H7 (cell line): ENCODE data around the gene HS1BP3. TPM values are rescaled to one million over a fixed set of nuclear protein-coding genes. Genes with fewer than 3 reads are reported as not detected.

Source experiments
- DNase-seq: peaks from one replicate; pipeline ENCODE4 v3.0.0; 2012
- H3K27me3 ChIP-seq: 2 replicates; pipeline ENCODE4 v1.6.0; 2011; ENCODE audit warnings: mild to moderate bottlenecking, low read length; ENCODE audit not compliant: control insufficient read depth, insufficient read depth
- H3K36me3 ChIP-seq: replicated peaks from 2 replicates; pipeline ENCODE4 v1.5.1; 2011; ENCODE audit warnings: low read length; ENCODE audit not compliant: control insufficient read depth, insufficient read depth
- H3K4me3 ChIP-seq: 2 replicates; pipeline ENCODE4 v1.5.1; 2011; ENCODE audit warnings: low read depth, mild to moderate bottlenecking, control low read depth, low read length, moderate library complexity; ENCODE audit not compliant: insufficient read depth
- total RNA-seq: library from RNA; depleted of rRNA; stranded (reverse); fragments of >200 nt; shearing (Covaris generic); gene quantifications from 2 replicates; pipeline ENCODE4 v1.2.3, GENCODE V29; 2014

HS1BP3 gene
- total RNA-seq, 1 experiment from 2014 or later, result 30.2 TPM

GRCh38 chr2:20584399-20585358, 66.2 kb downstream of the HS1BP3 start:
- no peak overlapping the region for H3K4me3 ChIP-seq
- DNase-seq, result peak; percentile 89
- no peaks in the 10 kb centered on the region for H3K27me3 ChIP-seq
- no peaks in the 10 kb centered on the region for H3K36me3 ChIP-seq

GRCh38 chr2:20584045-20584398, 66.9 kb downstream of the HS1BP3 start:
- Histone ChIP-seq H3K27me3 (no peaks in the 10 kb centered on the region), H3K36me3 (no peaks in the 10 kb centered on the region), H3K4me3 (no peak overlapping the region)
- no peak for DNase-seq

GRCh38 chr2:20583425-20583881, 67.4 kb downstream of the HS1BP3 start:
- no peaks in the 10 kb centered on the region for H3K27me3 ChIP-seq
- DNase-seq, result no peak
- no peaks in the 10 kb centered on the region for H3K36me3 ChIP-seq
- H3K4me3 ChIP-seq, result no peak overlapping the region

- no peak for DNase-seq
- no peak overlapping the region for H3K4me3 ChIP-seq
- H3K36me3 ChIP-seq, result no peaks in the 10 kb centered on the region
- H3K27me3 ChIP-seq, result no peaks in the 10 kb centered on the region
Observed at GRCh38 chr2:20582600-20583221, 68.2 kb downstream of the HS1BP3 start.

GRCh38 chr2:20580690-20581437, 70.0 kb downstream of the HS1BP3 start:
- H3K4me3 ChIP-seq, result no peak overlapping the region
- no peaks in the 10 kb centered on the region for H3K36me3 ChIP-seq
- DNase-seq, result no peak
- no peaks in the 10 kb centered on the region for H3K27me3 ChIP-seq

- no peaks in the 10 kb centered on the region for H3K27me3 ChIP-seq
- no peak overlapping the region for H3K4me3 ChIP-seq
- DNase-seq, result no peak
- H3K36me3 ChIP-seq, result no peaks in the 10 kb centered on the region
Observed at GRCh38 chr2:20579866-20580265, 71.0 kb downstream of the HS1BP3 start.

- DNase-seq, result no peak
- Histone ChIP-seq H3K27me3 (no peaks in the 10 kb centered on the region), H3K36me3 (no peaks in the 10 kb centered on the region), H3K4me3 (no peak overlapping the region)
Observed at GRCh38 chr2:20578895-20579825, 71.7 kb downstream of the HS1BP3 start.

- DNase-seq, result no peak
- no peaks in the 10 kb centered on the region for H3K27me3 ChIP-seq
- H3K4me3 ChIP-seq, result no peak overlapping the region
- no peaks in the 10 kb centered on the region for H3K36me3 ChIP-seq
Observed at GRCh38 chr2:20578266-20578894, 72.5 kb downstream of the HS1BP3 start.

- DNase-seq, result no peak
- H3K4me3 ChIP-seq, result no peak overlapping the region
- no peaks in the 10 kb centered on the region for H3K27me3 ChIP-seq
- H3K36me3 ChIP-seq, result no peaks in the 10 kb centered on the region
Observed at GRCh38 chr2:20577495-20578235, 73.2 kb downstream of the HS1BP3 start.

GRCh38 chr2:20576598-20577115, 74.2 kb downstream of the HS1BP3 start:
- no peak for DNase-seq
- no peaks in the 10 kb centered on the region for H3K27me3 ChIP-seq
- no peaks in the 10 kb centered on the region for H3K36me3 ChIP-seq
- H3K4me3 ChIP-seq, result no peak overlapping the region

GRCh38 chr2:20575935-20576597, 74.8 kb downstream of the HS1BP3 start:
- H3K27me3 ChIP-seq, result no peaks in the 10 kb centered on the region
- no peak overlapping the region for H3K4me3 ChIP-seq
- H3K36me3 ChIP-seq, result no peaks in the 10 kb centered on the region
- no peak for DNase-seq

GRCh38 chr2:20575414-20575813, 75.5 kb downstream of the HS1BP3 start:
- Histone ChIP-seq H3K36me3 (no peaks in the 10 kb centered on the region), H3K4me3 (no peak overlapping the region), H3K27me3 (no peaks in the 10 kb centered on the region; the same call in 1 of the 2 replicates)
- DNase-seq, result no peak
